Stimulated activated CD8-positive, alpha-beta memory T cell treated with anti-CD3 and anti-CD28 coated beads, Interleukin-4, amount 100 ng/mL, for 1 hour (primary cell): ENCODE data around the gene AMPD3.

Experiments used
- DNase-seq, 2 donors: peaks; one replicate each; pipeline ENCODE4 v3.0.0-alpha.2; 2020; ENCODE audit warnings: low read depth in 2 of 2, low spot score in 1 of 2

AMPD3 gene

DNA sequence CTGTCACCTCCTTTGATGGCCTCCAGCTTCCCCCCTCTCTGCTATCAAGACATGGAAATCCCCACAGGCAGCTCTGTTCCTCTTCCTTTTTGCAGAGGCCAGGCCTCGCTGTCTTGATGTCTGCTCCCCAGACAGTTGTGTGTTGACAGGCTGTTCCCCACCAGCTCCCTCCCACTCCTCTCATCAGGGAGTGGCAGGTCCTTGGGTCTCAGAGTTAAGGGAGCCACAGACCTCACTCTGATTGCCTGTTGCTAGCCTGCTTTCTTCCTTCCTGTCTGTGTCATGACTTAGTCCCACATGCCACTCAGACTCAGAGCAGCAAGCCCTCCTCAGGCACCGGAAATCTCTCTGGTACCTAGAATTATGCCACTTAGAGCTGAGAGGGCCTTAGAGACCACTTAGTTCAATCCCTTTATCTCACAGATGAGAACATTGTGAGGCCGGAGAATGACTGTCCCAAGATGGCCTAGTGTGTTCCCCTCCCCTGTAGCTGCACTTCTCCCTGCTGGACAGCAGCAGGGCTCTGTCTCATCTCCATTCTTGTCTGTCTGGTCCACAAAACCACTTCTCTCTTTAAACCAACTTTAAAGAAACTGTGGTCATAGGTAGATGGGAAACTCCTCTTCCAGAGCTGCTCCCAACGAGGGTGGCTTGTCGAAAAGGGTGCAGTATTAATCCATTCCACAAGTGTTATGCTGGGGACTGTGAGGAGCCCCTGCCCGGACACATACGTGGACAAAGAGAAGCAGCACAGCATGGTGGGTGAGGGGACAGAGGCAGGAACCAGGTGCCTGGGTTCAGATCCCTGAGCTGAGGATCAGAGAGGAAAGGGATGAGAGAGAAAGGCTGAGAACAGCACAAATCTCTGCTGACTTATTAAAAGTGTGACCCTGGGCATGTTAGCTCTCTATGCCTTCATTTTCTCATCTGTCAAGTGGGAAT, 4.2 kb downstream of the AMPD3 start:
- DNase-seq, result peak in 1 of 2 donors; percentile 38

DNA sequence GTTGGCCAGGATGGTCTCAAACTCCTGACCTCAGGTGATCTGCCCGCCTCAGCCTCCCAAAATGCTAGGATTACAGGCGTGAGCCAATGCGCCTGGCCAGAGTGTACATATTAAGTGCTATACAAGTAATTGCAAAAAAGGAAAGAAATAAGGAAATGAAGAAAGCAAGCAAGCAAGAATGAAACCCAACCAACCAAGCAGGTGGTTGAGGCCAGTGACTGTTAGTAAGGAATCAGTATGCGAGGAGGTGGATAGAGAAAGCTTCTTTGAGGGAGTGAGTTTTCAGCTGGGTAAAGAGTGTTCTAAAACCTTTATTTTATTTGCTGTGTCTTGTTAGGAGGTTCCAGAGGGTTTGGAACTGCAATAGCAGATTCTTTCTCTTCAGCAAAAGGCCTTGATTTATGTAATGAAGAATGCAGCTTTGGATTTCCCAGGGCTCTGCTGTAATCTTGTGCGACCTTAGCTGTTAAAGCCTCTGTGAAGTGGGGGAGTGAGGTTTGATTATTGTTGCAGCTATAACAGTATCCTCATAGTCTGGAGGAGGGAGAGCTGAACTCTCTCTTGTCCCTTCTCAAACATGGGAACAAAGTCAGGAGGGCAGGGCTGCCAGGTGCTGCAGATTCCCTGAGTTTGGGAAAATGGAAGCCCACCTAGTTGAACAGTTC, 5.7 kb downstream of the AMPD3 start:
- DNase-seq, result no peak

GRCh38 chr11:10461276-10461790, 6.3 kb downstream of the AMPD3 start:
- DNase-seq, result no peak

GRCh38 chr11:10462746-10463300, 7.8 kb downstream of the AMPD3 start:
- no peak for DNase-seq

- DNase-seq, result no peak
These were observed 18.3 kb downstream of the AMPD3 start for GRCh38 chr11:10473371-10473770.

DNA sequence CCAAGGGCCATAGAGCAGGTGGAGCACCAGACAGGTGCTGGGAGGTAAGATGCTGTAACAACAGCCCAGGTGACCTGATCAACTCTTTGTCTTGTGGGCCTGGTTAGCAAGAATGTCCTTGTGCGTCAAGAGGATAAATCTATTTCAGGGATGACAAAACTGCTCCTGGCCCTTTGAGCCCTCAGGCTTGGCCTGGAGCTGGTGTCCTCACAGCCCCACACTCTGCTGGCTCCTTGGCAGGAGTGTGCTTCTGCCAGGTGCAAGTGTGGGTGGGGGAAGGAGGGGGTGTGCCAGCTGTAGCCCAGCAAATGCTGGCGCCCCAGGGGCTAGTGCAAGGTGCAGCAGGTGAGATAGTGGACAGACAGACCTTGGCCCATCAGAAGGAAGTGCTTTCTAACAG, 19.5 kb downstream of the AMPD3 start:
- DNase-seq, result no peak

GRCh38 chr11:10476342-10476741, 21.3 kb downstream of the AMPD3 start:
- DNase-seq, result no peak

GRCh38 chr11:10476927-10477689, 22.0 kb downstream of the AMPD3 start:
- DNase-seq, result no peak

GRCh38 chr11:10477690-10478046, 22.6 kb downstream of the AMPD3 start:
- DNase-seq, result no peak

DNA sequence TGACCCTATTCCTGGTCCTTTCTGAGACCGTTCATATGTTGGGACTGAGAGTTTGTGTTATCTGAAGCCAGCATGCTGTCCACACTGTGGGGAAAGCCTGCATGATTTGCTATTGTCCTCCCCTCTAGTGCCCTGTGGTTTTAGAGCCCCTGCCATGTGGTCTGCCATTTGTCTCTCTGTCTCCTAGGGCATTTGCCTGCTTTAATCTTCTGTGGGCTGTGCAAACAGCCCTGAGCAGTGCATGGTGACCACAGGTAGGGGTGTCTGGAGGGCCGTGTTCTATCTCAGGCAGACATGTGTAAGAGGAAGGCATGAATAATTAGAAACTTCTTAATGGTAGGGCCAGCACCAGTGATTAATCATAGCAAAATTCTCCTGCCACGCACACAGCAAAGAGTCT, 23.0 kb downstream of the AMPD3 start:
- no peak for DNase-seq

DNA sequence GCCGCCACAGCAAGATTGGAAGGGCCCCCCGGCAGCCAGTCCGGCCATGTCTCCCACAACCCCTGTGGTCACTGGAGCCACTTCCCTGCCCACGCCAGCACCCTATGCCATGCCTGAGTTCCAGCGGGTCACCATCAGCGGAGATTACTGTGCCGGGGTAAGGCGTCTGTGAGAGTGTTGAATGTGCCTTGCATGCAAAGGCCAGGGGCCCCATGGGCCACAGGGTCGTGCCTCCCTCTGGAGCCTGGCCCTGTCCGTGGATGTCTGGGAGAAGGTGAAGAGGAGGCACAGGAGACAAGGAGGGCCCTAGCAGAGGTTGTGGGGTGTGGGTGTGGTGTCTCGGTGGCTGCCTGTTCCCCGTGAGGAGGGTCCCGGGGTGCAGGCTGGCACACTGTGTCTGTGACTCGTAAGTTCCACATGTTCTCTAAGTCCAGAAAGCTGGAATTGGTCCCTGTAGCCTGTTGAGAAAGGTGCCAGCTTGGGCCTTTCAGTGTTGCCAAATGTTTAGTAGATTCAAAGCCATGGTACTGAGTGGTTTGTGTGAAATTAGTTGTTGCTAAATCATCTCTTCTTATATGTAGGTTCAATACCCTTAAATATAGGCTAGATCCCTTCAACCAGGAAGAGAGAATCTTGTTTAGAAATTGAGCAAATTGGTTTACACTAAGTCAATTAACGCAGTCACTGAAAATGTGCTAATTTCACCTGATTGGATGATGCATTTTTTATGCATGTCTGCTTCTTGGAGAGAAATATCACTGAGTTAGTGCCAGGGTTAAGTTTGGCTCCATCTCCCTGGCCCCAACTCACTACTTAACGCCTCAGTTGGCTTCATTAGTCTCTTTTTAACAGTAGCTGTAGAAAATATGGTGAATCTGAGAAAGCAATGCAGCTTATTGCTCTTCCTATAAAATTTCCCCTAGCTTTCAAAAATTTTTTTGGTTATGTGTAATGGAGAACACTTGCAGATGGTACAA, 23.8 kb downstream of the AMPD3 start:
- no peak for DNase-seq

DNA sequence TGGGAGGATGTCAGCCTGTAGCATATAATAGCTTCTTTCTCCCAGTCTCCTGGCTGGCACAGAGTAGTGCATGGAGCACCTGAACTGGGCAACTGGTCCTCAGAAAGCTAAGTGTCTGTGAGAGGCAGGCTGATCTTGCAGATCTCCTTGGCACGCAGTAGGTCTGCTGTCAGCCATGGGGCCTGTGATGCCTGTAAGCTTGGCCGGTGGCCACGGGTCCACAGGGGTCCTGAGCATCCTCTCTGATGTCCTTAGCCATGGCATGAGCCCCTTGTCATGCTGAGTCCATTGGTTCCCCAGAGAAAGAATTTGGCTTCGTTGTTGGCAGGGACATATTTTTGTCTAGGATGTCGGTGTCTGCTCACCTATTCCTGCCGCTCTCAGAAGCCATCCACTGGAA, 25.0 kb downstream of the AMPD3 start:
- no peak for DNase-seq

DNA sequence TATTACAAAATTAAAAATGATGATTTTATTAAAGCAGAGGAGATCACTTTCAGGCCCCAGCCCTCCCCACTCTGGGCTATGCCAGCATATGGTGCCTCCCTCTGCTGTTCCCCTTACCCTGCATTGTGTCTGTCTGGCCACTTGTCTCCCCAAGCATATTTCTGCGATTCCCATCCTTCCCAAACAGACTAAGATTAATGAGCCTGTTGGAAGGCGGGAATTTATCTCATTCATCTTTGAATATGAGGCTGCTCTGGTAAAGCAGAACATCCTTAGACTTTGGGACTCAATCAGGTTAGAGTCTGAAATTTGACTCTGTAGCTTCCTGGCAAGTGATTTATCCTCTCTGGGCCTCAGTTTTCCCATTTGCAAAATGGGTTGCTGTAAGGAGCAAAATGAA, 25.7 kb downstream of the AMPD3 start:
- DNase-seq, result no peak

DNA sequence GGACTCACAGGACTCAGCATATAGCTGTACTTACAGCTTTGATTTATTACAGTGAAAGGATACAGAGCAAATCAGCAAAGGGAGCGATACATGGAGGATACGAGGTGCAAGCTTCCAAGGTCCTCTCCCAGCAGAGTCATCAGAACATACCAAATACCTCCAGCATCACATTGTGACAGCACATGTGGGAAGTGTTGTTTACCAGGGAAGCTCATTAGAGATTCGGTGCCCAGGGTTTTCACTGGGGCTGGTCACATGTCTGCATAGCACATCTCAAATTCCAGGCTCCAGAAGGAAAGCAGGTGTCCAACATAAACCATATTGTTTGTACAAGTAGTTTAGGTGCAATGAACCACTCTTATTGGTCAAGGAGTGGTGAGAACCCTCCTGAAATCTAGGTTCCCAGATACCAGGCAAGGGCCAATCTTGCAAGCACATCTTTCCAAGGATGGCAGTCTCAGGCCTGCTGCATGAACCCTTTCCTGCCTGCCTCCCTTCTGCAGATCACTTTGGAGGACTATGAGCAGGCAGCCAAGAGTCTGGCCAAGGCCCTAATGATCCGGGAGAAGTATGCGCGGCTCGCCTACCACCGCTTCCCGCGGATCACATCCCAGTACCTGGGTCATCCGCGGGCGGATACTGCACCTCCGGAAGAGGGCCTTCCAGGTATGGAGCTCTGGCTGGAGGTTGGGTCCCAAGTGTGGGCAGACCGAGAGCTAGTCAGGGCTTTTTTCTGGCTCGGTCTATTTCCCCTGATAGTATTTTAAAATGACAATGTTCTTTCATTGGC, 26.7 kb downstream of the AMPD3 start:
- no peak for DNase-seq

DNA sequence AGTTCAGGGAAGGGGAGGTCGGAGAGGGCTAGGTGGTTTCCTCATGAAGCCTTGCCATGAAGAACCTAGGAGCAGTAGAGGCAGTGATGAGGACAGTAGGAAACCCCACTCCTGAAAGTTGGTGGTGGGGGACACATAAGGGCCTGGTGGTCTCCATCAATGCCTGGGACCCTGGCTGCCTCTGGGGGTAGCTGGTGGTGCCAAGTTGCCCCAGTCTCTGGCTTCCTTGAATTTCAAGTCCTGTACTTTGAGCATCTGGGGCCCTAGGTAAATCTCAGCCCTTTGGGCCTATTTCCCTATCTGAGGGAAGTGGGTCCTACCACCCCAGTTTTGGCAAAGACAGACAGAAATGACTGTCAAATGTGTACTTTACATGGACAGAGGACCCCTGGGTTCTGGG, 28.1 kb downstream of the AMPD3 start:
- no peak for DNase-seq

DNA sequence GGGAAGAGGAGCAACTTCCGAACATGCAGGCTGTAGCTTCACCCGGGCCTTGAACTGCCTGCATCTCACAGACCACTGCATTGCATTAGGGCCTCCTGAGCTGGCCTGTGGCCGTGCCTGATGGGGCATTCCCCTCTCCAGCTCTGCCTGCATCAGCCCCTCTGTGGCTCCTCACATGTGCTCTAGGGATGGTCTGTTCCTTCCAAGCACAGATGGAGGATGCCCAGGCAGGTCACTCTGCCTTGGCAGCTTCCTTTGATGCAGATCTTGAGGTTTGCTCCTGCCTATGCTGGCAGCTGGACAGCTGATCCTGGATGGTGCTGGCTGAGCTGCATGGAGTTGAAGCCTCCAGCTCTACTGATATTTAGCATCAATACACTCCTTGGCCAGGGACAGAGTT, 28.5 kb downstream of the AMPD3 start:
- DNase-seq, result no peak

- no peak for DNase-seq
These were observed 29.6 kb downstream of the AMPD3 start for GRCh38 chr11:10484461-10485180.

DNA sequence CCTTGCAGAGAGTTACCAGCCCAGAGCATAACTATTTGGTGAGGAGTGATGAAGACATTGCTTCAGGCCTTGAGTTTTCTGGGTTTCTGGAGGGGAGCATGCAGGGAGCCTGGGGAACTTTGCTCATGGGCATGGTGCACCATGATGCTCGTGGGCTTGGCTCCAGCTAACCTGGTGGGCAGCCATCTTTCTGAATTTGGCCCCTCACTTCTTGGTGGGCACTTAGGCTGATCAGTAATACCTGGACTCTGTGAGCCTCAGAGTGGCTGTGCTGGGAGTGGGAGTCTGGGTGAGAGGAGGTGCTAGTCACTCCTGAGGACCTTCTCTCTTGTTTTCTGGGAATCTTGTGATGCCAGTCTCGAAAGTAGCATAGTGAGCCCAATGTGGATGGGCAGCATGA, 30.6 kb downstream of the AMPD3 start:
- no peak for DNase-seq
